ENCODE measurements around the gene KDM3B. TPM values are rescaled to one million over a fixed set of nuclear protein-coding genes. Genes with fewer than 3 reads are reported as not detected.

The KDM3B gene
- total and polyA plus RNA-seq, 9 of the 15 experiments (the other 6 are each of a cell fraction or from before 2014, with no cell fraction given): 13.8 to 62.8 (median 41.9) TPM

- peak; percentile 33; the same call in 1 of the 2 replicates for TF ChIP-seq SMARCE1 (IDR thresholded peaks at IDR 0.05)
- peak; percentile 71; the same call in 1 of the 2 replicates for TF ChIP-seq EGR1 (conservative IDR thresholded peaks at IDR 0.05)
- TF ChIP-seq MYNN (IDR thresholded peaks at IDR 0.05): no peak
- no peak for TF ChIP-seq MYNN (CRISPR knock-in tag; IDR thresholded peaks at IDR 0.05)
- TF ChIP-seq YY1 (IDR thresholded peaks at IDR 0.05; ENCODE audit: borderline replicate concordance in 1 of 3, control insufficient read depth in 1 of 3, extremely low read depth in 1 of 3, insufficient read depth in 3 of 3, insufficient read length in 1 of 3, insufficient replicate concordance in 2 of 3, low read depth in 1 of 3, low read length in 2 of 3): peak in 1 of 3 experiments; percentile 64
- TF ChIP-seq FOXP4 (CRISPR knock-in tag; IDR thresholded peaks at IDR 0.05; ENCODE audit: borderline replicate concordance): 0 out of 2 replicates have a peak, but pooled peaks have one; percentile 10
- TF ChIP-seq CGGBP1 (CRISPR knock-in tag; IDR thresholded peaks at IDR 0.05): no peak
- 0 out of 2 replicates have a peak, but pooled peaks have one; percentile 9 for TF ChIP-seq PML (IDR thresholded peaks at IDR 0.05; ENCODE audit: low read length)
- no peak for TF ChIP-seq ZNF41 (CRISPR knock-in tag; conservative IDR thresholded peaks at IDR 0.05)
- TF ChIP-seq PHF8 (IDR thresholded peaks at IDR 0.05; ENCODE audit: borderline replicate concordance, low read length): peak; percentile 63; the same call in 1 of the 2 replicates
- 0 out of 2 replicates have a peak, but pooled peaks have one; percentile 32 for TF ChIP-seq ZBTB26 (CRISPR knock-in tag; IDR thresholded peaks at IDR 0.05)
- peak in 1 of 2 experiments; percentile 38; a peak in 2 of 4 replicates for TF ChIP-seq MLLT1 (IDR thresholded peaks at IDR 0.05)
- no peak for TF ChIP-seq RERE (CRISPR knock-in tag; IDR thresholded peaks at IDR 0.05; ENCODE audit: borderline replicate concordance)
- peak; percentile 25 to 57; a peak in 3 of 4 replicates for TF ChIP-seq RAD21 (CRISPR knock-in tag; conservative IDR thresholded peaks at IDR 0.05 in 1 of 2, IDR thresholded peaks at IDR 0.05 in 1 of 2)
- peak; percentile 23; the same call in 1 of the 2 replicates for TF ChIP-seq BRD4 (IDR thresholded peaks at IDR 0.05)
- 0 out of 2 replicates have a peak, but pooled peaks have one; percentile 6 for TF ChIP-seq SRSF3 (IDR thresholded peaks at IDR 0.05; ENCODE audit: insufficient read depth, low read length)
Observed at GRCh38 chr5:138463419-138464007, 111.0 kb downstream of the KDM3B start (continued).
